ENCODE results near the gene SH3TC1. TPM values are rescaled to one million over a fixed set of nuclear protein-coding genes. Genes with fewer than 3 reads are reported as not detected.

SH3TC1 gene
- total and polyA plus RNA-seq, 4 donors: 6.5 to 34.6 (median 25.8) TPM

- TF ChIP-seq REST (IDR thresholded peaks at IDR 0.05): no peak
Observed at GRCh38 chr4:8224975-8225625, 26.0 kb downstream of the SH3TC1 start (continued).

DNA sequence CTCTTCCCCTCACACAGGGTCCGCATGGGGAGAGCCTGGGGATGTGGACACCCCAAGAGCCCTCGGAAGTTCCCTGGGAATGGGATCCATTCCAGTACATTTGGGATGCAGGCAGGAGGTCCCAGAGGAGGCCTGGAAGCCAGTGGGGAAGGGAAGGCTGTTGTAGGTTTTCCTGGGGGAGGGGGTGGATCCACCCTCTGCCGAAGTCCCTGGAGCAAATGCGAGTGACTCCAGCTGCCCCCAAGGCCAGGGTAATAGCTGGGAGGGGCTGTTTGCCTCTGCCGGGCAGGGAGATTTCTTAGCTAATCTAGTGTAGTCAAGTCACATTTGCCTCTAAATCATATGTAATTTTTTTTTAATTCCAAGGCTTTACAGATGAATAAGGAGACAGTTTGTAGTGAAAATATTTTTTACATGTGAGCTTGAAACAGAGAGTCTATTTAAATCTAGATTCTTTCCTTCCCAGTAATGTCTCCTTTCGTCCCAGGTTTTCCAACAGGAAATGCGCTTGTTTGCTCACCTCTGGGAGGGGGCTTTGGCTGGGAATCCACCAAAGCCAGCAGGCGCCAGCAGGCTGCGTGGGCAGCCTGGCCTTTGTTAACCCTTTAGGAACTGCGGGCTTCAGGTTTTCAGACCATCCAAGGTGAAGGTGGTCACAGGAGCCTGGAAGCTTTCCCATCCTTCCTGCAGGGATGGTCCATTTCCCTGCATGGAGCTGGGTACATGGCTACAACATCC lies 26.8 kb downstream of the SH3TC1 start:
- DNase-seq (ENCODE audit: low spot score): no peak
- Histone ChIP-seq H3K36me3 (ENCODE audit: control insufficient read depth in 4 of 4, insufficient read depth in 3 of 4, low read depth in 1 of 4, low read length in 3 of 4) (peaks cover 5 to 35% (median 25%) of the 10 kb centered on the region in 4 donors), H3K4me3 (ENCODE audit: low read depth in 1 of 3, low read length in 3 of 3) (no peak overlapping the region), H3K27ac (ENCODE audit: low read depth in 1 of 2, low read length in 2 of 2) (no peak overlapping the region), H3K27me3 (ENCODE audit: control insufficient read depth in 4 of 4, insufficient read depth in 4 of 4, low read length in 3 of 4) (no peaks in the 10 kb centered on the region), H3K9ac (ENCODE audit: low read depth in 1 of 2, low read length in 2 of 2) (no peak overlapping the region), H3K9me3 (ENCODE audit: control insufficient read depth in 4 of 4, low read length in 3 of 4) (no peaks in the 10 kb centered on the region), H3K4me1 (ENCODE audit: control insufficient read depth in 4 of 4, insufficient read depth in 4 of 4, low read length in 3 of 4) (peaks cover 2 to 18% (median 13%) of the 10 kb centered on the region in 4 donors)
- TF ChIP-seq HNF4G (IDR thresholded peaks at IDR 0.05): no peak
- no peak for TF ChIP-seq EGR1 (IDR thresholded peaks at IDR 0.05; ENCODE audit: low read depth in 2 of 2)
- no peak for TF ChIP-seq HNF4A (conservative IDR thresholded peaks at IDR 0.05)
- no peak for TF ChIP-seq GABPA (IDR thresholded peaks at IDR 0.05 in 1 of 2, conservative IDR thresholded peaks at IDR 0.05 in 1 of 2)
- TF ChIP-seq, protein P1, sequence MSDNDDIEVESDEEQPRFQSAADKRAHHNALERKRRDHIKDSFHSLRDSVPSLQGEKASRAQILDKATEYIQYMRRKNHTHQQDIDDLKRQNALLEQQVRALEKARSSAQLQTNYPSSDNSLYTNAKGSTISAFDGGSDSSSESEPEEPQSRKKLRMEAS (IDR thresholded peaks at IDR 0.05): no peak
- TF ChIP-seq ZBTB33 (IDR thresholded peaks at IDR 0.05): no peak
- no peak for TF ChIP-seq REST (IDR thresholded peaks at IDR 0.05)
- TF ChIP-seq RAD21 (IDR thresholded peaks at IDR 0.05): no peak
- TF ChIP-seq, protein P2, sequence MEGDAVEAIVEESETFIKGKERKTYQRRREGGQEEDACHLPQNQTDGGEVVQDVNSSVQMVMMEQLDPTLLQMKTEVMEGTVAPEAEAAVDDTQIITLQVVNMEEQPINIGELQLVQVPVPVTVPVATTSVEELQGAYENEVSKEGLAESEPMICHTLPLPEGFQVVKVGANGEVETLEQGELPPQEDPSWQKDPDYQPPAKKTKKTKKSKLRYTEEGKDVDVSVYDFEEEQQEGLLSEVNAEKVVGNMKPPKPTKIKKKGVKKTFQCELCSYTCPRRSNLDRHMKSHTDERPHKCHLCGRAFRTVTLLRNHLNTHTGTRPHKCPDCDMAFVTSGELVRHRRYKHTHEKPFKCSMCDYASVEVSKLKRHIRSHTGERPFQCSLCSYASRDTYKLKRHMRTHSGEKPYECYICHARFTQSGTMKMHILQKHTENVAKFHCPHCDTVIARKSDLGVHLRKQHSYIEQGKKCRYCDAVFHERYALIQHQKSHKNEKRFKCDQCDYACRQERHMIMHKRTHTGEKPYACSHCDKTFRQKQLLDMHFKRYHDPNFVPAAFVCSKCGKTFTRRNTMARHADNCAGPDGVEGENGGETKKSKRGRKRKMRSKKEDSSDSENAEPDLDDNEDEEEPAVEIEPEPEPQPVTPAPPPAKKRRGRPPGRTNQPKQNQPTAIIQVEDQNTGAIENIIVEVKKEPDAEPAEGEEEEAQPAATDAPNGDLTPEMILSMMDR (IDR thresholded peaks at IDR 0.05; ENCODE audit: low read depth, low read length, missing input control): no peak
- TF ChIP-seq YY1 (IDR thresholded peaks at IDR 0.05): no peak
- no peak for TF ChIP-seq NR2F2 (IDR thresholded peaks at IDR 0.05)
- no peak for TF ChIP-seq SP1 (IDR thresholded peaks at IDR 0.05)
- no peak for TF ChIP-seq ATF3 (IDR thresholded peaks at IDR 0.05)
- 63% methylated on average over 10 of the region's 10 CpGs for WGBS
